ENCODE data around the gene AASS. TPM values are rescaled to one million over a fixed set of nuclear protein-coding genes. Genes with fewer than 3 reads are reported as not detected.

Gene AASS
- total RNA-seq, 2 donors from 2014 or later, result 4.3 to 4.6 TPM

GRCh38 chr7:122046402-122046801 lies 97.6 kb downstream of the AASS start:
- no peak overlapping the region for H3K27ac ChIP-seq
- no peaks in the 10 kb centered on the region for H3K4me1 ChIP-seq
- H3K36me3 ChIP-seq, result no peaks in the 10 kb centered on the region
- intact Hi-C loops (cut with DNase I), result no loop called here
- no peak overlapping the region for H3K4me3 ChIP-seq
- H3K9ac ChIP-seq (ENCODE audit: low read depth in 2 of 2, low read length in 2 of 2), result no peak overlapping the region
- no peaks in the 10 kb centered on the region for H3K9me3 ChIP-seq
- no peak for TF ChIP-seq CTCF (IDR thresholded peaks at IDR 0.05)
- H3K27me3 ChIP-seq, result no peaks in the 10 kb centered on the region
- no peak for DNase-seq

GRCh38 chr7:122040147-122040546 lies 103.9 kb downstream of the AASS start:
- H3K4me1 ChIP-seq, result no peaks in the 10 kb centered on the region
- no peak overlapping the region for H3K9ac ChIP-seq (ENCODE audit: low read depth in 2 of 2, low read length in 2 of 2)
- no peak overlapping the region for H3K4me3 ChIP-seq
- H3K27me3 ChIP-seq, result no peaks in the 10 kb centered on the region
- H3K36me3 ChIP-seq, result no peaks in the 10 kb centered on the region
- no peak for DNase-seq
- no peak for TF ChIP-seq CTCF (IDR thresholded peaks at IDR 0.05)
- no peak overlapping the region for H3K27ac ChIP-seq
- intact Hi-C loops (cut with DNase I), result no loop called here
- no peaks in the 10 kb centered on the region for H3K9me3 ChIP-seq

- Histone ChIP-seq H3K4me1 (no peaks in the 10 kb centered on the region), H3K36me3 (no peaks in the 10 kb centered on the region), H3K9ac (ENCODE audit: low read depth in 2 of 2, low read length in 2 of 2) (no peak overlapping the region), H3K4me3 (no peak overlapping the region), H3K27ac (no peak overlapping the region), H3K27me3 (no peaks in the 10 kb centered on the region), H3K9me3 (no peaks in the 10 kb centered on the region)
- intact Hi-C loops (cut with DNase I), result no loop called here
- no peak for DNase-seq
- TF ChIP-seq CTCF (IDR thresholded peaks at IDR 0.05), result no peak
Observed at GRCh38 chr7:122038904-122039303, 105.1 kb downstream of the AASS start.

- H3K4me3 ChIP-seq, result no peak overlapping the region
- no peak overlapping the region for H3K27ac ChIP-seq
- TF ChIP-seq CTCF (IDR thresholded peaks at IDR 0.05), result no peak
- no peaks in the 10 kb centered on the region for H3K9me3 ChIP-seq
- H3K36me3 ChIP-seq, result no peaks in the 10 kb centered on the region
- no peak overlapping the region for H3K9ac ChIP-seq (ENCODE audit: low read depth in 2 of 2, low read length in 2 of 2)
- DNase-seq, result no peak
- intact Hi-C loops (cut with DNase I), result no loop called here
- H3K4me1 ChIP-seq, result no peaks in the 10 kb centered on the region
- no peaks in the 10 kb centered on the region for H3K27me3 ChIP-seq
Observed at GRCh38 chr7:122038134-122038533, 105.9 kb downstream of the AASS start.

GRCh38 chr7:122035876-122036275 lies 108.2 kb downstream of the AASS start:
- Histone ChIP-seq H3K27me3 (no peaks in the 10 kb centered on the region), H3K4me1 (no peaks in the 10 kb centered on the region), H3K9me3 (no peaks in the 10 kb centered on the region), H3K27ac (no peak overlapping the region), H3K36me3 (no peaks in the 10 kb centered on the region), H3K4me3 (no peak overlapping the region), H3K9ac (ENCODE audit: low read depth in 2 of 2, low read length in 2 of 2) (no peak overlapping the region)
- no peak for DNase-seq
- no peak for TF ChIP-seq CTCF (IDR thresholded peaks at IDR 0.05)
- intact Hi-C loops (cut with DNase I), result no loop called here

- Histone ChIP-seq H3K4me3 (no peak overlapping the region), H3K9ac (ENCODE audit: low read depth in 2 of 2, low read length in 2 of 2) (no peak overlapping the region), H3K27me3 (no peaks in the 10 kb centered on the region), H3K27ac (no peak overlapping the region), H3K4me1 (no peaks in the 10 kb centered on the region), H3K36me3 (no peaks in the 10 kb centered on the region), H3K9me3 (no peaks in the 10 kb centered on the region)
- intact Hi-C loops (cut with DNase I), result no loop called here
- no peak for DNase-seq
- TF ChIP-seq CTCF (IDR thresholded peaks at IDR 0.05), result no peak
Observed at GRCh38 chr7:122033641-122034040, 110.4 kb downstream of the AASS start.

Measured in colonic mucosa (tissue), 4 donors.